GM19193 (cell line): ENCODE data around the gene SYNGR2.

Experiments used
- POLR2A ChIP-seq: IDR thresholded peaks from 4 replicates; pipeline ENCODE4 v1.6.1; 2011; ENCODE audit not compliant: insufficient read depth, insufficient read length; ENCODE audit errors: extremely low read depth

Gene SYNGR2

DNA sequence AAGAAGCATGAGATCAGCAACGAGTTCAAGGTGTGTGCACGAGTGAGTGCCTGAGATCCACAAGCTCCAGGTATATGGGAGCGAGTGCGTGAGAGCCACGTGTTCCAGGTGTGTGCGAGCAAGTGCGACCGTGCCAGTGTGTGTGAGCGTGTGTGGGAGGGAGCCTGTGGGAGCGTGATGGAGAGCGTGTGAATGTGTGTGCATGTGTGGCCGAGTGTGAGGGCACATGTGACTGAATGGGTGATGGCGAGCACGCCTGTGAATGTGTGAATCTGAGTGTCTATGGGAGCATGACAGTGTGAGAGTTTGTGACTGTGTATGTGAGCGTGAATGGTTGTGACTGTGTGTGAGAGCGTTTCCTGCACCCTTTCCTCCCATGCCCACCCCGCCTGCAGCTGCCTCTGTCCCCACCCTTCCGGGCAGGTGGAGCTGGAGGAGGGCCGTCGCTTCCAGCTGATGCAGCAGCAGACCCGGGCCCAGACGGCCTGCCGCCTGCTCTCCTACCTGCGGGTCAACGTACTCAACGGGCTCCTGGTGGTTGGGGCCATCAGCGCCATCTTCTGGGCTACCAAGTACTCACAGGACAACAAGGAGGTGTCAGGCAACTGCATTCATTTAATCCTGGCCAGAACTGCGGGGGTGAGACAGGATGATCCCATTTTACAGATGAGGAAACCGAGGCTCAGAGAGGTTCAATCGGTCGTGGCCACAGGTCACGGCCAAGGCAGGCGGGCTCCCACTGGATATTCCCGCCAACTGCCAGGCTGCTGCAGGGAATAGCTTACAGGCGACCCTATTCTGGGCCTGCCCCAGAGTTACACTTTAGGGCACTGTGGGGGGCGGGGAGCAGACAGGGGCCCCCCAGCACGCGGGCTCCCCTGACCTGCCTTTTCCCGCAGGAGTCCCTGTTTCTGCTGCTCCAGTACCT, 34.1 kb upstream of the SYNGR2 start:
- TF ChIP-seq POLR2A: peak; percentile 59

DNA sequence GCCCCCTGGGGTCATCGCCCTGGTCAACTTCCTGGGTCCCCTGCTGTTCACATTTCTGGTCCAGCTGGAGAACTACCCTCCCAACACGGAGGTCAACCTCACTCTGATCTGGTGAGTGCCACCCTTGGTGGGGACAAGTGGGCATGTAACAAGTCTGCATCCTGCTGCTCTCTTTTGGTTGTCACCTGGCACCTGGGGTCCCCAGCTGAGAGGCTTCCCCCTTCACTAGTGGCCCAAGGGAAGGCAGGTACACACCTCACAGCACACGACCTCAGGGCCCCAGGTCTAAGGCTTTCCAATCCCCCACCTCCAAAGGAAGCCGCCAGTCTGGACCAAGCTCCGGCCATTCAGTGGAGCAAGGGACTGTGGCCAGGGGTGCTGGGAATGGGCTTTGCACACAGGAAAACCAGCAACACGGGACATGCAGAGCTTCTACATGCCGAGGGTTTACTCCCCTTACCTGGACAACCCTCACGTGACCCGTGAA, 33.4 kb upstream of the SYNGR2 start:
- no peak for TF ChIP-seq POLR2A

DNA sequence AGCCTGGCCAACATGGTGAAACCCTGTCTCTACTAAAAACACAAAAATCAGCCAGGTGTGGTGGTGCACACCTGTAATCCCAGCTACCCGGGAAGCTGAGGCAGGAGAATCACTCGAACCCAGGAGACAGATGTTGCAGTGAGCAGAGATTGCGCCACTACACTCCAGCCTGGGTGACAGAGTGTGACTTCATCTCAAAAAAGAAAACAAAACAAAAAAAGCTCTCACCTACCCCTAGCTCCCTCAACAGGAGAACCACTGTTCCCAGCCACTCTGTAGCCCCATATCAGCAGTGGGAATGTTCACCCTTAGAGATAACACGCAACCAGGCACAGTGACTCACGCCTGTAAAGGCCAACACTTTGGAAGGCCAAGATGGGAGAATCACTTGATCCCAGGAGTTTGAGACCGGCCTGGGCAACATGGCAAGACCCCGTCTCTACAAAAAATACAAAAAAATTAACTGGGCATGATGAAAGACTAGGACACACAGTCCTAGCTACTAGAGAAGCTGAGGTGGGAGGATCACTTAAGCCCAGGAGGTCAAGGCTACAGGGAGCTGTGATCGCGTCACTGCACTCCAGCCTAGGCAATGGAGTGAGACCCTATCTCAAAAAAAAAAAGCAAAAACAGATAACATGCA, 32.4 kb upstream of the SYNGR2 start:
- no peak for TF ChIP-seq POLR2A

DNA sequence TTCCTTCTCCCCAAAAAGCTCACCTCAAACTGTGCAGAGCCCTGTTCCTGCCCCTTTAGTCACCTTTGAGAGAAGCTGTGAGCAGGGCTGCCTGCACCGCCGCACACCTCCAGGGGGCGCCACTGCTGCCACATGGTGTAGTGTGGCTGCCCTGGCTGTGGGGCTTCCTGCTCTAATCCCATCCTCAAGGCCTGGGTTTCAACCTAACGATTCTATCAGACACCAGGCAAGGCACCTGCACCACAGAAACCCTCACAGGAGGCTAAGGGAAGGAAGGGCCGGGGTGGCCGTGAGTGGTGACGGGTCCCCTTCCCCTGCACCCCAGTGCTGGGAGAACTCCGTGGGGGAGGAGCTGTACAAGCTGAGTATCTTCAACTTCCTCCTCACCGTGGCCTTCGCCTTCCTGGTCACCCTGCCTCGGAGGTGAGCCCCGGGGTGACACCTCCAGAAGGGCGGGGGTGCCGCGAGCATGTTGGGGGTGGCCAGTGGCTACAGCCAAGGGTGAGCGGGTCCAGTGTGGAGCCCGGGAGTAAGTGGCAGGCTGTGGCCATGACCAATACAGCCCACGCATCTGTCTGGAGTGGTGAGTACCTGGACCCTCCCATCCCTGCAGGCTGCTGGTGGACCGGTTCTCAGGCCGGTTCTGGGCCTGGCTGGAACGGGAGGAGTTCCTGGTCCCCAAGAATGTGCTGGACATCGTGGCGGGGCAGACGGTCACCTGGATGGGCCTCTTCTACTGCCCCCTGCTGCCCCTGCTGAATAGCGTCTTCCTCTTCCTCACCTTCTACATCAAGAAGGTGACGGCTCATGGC, 30.8 kb upstream of the SYNGR2 start:
- TF ChIP-seq POLR2A: no peak

DNA sequence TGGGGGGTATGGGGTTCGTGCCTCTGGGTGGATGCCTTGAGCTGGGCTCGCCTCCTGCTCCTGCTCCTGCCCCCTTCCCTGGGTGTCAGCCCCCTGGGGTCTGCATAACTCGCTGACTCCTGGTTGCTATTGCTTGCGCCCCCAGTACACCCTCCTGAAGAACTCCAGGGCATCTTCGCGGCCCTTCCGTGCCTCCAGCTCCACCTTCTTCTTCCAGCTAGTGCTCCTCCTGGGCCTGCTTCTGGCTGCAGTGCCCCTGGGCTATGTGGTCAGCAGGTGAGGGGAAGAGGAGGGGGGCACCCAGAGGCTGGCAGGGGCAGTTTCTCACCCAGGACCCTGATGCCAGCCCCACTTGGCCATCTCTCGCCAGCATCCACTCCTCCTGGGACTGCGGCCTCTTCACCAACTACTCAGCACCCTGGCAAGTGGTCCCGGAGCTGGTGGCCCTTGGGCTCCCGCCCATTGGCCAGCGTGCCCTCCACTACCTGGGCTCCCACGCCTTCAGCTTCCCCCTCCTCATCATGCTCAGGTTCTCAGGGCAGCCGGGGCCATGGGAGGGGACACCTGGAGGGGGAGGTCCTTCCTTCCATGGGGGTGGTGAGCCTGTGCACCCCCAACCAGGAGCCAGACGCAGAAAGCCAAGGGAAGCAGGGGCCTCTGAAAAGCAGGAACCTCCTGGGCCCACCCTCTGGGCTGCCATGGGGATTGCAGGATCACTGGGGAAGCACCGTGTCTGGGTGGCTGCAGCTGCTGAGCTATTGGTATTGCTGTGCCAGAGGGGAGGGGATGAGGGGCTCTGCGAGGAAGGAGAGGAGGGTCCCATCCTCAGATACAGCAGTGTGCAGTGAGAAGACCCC, 29.9 kb upstream of the SYNGR2 start:
- no peak for TF ChIP-seq POLR2A

DNA sequence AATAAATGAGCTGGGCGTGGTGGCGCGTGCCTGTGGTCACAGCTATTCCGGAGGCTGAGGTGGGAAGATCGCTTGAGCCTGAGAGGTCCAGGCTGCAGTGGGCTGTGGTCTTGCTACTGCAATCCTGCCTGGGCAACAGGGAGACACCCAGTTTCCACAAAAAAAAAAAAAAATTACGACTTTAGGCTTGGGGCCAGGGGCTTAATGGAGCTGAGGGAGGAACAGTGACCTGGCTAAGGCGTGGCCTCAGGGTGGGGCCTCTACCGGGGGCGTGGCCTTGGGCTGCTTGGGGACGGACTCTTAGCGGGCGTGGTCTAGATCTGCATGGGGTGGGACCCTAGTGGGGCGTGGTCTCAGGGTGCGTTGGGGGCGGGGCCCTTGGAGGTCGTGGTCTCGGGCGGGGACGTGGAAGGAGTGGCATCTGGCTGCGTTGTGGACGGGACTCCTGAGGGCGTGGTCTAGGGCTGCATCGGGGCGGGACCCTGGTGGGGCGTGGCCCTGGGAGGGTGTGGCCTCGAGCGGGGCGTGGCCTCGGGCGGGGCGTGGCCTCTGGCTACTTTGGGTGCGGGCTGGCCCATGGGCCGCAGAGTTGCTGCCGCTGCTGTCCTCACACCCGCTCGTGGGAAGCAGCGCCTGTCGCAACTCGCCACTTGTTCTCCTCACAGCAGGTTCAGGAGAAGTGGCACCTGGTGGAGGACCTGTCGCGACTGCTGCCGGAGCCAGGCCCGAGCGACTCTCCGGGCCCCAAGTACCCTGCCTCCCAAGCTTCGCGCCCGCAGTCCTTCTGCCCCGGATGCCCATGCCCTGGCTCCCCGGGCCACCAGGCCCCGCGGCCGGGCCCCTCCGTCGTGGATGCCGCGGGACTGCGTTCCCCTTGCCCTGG, 28.0 kb upstream of the SYNGR2 start:
- peak; percentile 69 for TF ChIP-seq POLR2A

DNA sequence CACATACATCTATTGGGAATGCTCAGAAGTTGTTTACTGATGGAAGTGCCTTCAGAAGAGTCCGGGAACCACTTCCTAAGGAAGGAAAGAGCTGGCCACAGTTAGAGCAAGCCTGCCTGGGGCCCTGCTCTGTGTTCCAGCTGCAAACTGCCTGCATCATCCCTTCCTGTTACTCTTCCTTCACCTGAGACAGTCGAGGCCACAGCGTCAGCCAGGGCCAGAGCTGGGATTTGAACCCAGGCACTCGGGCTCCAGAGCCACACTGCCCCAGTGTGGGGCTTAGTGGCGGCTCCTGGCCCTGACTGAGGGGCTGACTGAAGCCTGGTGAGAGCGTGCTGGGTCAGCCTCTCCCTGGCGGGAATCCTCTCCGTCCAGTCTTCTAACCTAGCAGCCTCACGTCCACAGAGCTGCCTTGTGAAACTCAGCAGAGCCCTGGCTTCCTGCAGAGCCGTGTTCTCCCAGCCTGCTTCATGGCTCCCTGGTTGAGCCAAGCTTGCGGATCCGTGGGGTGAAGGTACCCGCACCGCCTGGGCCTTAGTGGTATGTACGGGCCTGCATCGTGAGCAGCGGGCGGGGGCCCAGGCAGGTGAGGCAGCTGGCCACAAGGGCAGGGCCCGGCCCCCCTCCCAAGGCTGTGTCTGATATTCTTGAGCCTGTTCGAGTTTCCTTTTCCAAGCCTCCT, 26.8 kb upstream of the SYNGR2 start:
- no peak for TF ChIP-seq POLR2A

DNA sequence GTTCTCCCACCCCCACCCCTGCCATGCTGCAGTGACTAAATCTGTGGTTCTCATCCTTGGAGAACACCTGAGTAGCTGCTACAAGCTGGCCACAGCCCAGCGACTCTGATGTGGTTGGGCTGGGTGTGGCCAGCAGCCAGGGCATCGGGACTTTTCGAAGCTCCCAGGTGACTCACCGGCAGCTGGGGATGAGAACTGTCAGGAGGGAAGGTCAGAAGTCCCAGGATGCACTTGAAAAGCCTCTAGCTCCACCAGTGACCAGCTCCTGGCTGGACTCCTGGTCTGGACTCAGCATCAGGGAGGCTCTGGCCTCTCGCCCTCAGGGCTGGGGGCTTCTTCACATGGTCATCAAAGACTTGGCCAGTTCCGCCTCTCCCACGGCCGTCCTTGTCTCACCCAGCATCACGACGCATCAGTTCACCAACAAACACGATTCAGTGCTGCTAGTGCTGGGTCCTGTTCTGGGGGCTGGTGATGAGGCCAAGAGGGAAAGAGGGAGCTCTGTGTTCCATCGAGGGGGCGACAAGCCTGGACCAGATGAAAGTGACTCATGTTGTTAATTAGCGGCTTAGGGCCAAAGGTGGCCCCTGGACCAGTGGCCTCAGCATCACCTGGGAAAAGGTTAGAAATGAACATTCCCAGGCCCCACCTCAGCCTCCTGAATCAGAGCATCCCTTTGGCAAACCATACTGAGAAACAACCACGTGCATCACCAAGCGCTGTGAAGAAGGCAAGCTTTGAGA, 26.1 kb upstream of the SYNGR2 start:
- no peak for TF ChIP-seq POLR2A

DNA sequence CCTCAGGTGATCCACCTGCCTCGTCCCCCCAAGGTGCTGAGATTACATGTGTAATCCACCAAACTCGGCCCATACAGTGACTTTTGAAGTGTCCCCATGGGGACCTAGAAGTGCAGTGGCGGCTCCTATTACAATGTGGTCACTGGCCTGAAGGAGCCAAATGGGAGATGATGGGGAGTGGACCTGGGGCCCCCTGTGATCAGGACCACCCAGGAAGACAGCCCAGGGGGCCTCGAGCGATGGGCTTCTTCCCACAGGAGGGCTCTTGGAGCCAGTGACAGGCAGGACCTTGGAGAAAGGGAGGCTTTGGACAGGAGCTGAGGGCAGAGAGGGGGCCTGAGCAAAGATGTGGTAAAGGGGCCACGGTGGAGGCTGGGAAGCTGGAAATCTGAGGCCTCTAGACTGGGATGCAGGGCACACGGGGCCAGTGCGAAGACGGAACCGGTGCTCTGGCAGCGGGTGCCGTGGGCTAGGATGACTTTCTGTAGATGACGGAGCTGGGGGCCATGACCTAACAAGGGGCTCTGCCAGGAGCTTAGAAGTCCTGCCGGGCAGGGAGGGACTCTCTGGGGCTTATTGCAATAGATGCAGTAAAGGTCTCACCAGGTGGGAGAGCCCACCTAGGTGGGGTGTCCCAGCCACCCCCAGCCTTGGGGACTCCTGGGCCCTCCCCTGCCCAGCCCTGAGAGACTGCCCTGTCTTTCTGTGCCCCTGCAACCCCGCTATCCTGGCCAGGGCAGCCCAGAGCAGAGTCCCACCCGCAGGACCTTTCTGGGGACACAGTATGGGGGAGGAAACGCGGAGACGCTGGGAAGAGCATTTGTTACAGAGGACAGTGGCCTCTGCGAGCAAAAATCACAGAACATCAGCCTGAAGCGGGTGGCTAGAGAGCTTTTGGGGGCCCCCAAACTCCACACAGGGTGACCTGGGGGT, 24.9 kb upstream of the SYNGR2 start:
- peak; percentile 9 for TF ChIP-seq POLR2A

DNA sequence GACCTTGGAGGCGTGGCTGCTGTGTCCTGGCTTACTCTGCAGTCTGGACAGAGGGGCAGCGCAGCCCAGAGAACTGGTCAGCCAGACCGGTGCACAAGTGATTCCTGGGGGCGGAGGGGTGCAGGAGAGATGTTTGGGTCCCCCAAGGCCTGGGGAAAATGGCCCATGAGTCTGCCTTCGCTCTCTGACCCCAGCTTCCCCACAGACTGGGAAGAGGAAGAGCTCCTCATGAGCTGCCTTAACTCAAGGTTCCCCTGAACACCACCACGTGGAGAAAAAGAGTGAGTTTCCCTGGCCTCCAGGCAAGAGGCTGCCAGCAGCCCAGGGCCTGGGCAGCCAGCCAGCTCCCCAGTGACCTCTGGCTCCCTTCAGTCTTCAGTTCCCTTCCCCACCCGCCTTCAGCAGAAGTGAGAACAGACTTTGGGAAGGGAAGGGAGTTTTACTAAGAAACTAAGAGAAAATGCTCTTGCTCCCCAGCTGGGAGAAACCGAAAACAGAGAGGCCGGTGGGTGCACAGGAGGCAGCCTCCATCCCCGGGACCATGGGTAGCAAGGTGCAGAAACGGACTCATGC, 24.1 kb upstream of the SYNGR2 start:
- TF ChIP-seq POLR2A: no peak
